ENCODE data around the gene CYB5R2.
"Not testable (repeated sequence)": the region's sequence is repeated elsewhere in the genome, so short reads cannot be mapped to it uniquely, and the experiment has no call there.

CYB5R2 gene

GRCh38 chr11:7668911-7669310, 4.4 kb downstream of the CYB5R2 start:
- DNase-seq (ENCODE audit: low read depth): no peak

DNA sequence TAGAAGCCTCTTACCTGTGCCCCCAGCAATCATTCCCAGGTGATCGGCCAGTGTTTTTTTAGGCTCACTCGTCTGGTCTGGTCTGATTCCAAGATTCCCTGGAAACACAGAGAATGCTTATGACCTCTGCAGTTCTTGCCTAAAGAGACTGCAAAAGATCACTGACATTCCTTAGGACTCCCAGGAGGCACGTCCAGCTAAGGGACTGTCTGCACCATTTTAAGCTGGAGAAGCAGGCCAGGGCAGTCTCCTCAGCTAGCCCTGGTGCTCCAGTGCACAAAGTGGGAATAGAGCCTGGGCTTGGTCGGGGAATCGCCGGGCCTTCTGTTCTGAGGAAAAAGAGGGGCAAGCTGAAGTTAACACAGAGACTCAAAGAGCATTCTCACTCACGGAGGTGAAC, 4.8 kb downstream of the CYB5R2 start:
- no peak for DNase-seq (ENCODE audit: low read depth)

DNA sequence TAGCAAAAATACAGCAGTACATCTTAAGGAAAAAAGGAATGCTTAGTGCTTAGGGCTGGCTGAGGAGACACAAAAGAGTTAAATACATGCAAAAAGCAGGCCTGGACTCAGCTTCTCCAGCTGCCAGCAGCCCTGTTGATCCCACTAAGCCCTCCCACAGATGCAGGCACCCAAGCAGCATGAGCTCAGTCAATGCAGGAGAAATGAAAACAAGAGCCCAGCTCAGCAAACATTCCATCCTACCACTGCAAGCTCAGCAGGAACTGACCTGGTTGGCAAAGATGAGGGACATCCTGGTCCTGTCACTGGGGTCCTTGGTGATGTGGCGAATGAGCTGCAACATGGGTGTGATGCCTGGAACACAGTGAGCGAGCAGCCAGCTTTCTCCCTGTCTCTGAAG, 5.8 kb downstream of the CYB5R2 start:
- no peak for DNase-seq (ENCODE audit: low read depth)

- DNase-seq (ENCODE audit: low read depth): no peak
These were observed 6.9 kb downstream of the CYB5R2 start for GRCh38 chr11:7666292-7666866.

DNA sequence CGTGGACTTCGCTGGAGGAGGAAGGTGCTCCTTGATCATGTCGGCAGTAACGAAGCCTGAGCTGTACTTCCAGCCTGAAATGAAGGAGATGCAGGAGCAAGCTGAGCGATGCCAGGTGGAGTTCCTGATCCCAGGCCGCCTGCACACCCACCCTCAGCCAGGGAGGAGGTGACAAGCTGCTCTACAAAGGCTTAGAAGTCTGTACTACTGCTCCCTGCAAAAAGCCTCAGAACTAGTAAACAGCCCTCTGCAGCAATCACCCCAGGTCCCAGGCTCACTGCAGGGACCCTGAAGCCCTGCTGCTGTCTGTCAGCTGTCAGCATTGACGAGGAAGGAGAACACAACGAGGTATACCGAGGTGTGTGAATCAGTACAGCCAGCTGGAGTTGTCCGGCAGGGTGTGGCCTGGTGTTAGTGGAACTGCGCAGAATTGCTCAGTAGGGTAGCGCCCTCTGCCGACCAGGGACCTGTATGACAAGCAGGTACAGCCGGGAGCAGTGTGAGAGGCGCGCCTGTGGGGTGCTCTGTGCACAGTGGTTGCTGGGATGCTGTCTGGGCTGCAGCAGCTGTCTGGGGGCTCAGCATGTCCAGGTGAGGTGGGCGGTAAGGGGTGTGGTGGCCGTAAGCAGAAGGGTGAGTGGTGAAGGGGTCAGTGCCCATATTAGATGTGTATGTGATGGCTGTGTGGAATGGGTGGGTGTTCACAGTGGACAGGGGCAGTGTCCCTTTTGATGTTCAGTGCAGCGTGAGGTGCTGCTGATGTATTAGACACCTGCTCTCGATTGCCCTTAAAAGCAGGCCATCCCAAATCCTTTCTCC, 7.6 kb downstream of the CYB5R2 start:
- peak; percentile 24 for DNase-seq (ENCODE audit: low read depth)

- DNase-seq (ENCODE audit: low read depth): no peak
These were observed 8.4 kb downstream of the CYB5R2 start for GRCh38 chr11:7664867-7665266.

GRCh38 chr11:7663531-7663930, 9.8 kb downstream of the CYB5R2 start:
- DNase-seq (ENCODE audit: low read depth): not testable (repeated sequence)

- DNase-seq (ENCODE audit: low read depth): no peak
These were observed 15.8 kb downstream of the CYB5R2 start for GRCh38 chr11:7657306-7658025.

DNA sequence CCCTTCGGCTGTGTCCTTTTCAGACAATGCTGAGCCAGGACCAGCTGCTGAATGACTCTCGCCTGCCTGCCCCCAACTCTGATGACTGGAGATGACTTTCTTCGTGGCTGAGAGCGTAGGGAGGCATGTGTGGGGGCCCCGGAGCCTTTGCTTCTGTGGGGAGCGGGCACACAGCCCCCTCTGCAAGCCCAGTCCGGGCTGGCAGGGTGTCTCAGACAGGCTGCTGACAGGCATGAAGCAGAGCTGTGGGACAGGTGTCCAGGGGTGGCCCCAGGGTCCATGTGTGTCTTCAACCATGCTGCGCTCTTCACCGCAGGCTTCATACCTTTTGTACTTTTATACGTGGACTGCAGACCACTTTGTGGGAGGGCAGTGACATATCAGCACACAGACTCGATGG, 16.6 kb downstream of the CYB5R2 start:
- no peak for DNase-seq (ENCODE audit: low read depth)

DNA sequence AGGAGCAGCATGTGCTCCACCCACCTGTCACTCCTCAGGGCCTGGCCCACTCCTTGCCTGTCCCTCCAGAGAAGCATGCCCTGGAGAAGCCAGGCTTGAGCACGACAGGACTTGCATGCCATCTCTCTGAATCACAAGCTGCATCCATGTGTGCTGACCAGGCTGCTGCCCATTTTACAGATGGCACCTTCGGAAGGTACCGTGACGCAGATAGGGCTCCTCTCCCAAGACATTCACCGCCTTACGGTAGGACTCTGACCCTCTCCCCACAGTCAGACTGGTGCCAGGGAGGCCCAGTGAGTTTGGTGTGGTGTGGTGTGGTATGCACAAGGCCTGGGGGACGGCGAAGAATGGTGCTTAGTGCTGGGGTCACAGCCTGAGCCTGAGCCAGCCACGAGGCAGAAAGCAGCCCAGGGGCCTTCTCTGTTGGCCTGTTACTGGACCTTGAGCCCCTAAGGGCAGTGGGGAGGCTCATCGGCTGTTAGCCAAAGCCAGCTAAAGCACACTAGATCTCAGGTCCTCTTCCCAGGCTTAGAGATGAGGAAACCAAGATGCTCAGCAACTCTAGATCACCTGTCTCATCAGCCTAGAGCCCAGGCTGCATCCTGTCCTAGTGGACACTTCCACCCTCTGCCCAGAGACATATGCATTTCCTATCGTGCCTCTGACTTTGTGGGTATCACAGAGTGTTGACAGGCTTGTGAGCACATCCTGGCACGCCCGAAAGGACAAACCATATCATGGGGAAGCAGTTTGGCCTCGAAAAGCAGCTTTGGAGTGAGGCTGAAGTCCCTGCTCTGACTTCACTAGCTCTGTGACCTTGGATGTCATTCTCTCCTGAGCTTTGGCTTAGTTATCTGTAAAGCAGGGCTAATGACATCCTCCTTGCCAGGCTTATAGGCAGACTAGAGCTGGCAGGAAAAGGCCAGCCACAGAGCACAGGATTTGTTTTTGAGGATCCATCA, 17.8 kb downstream of the CYB5R2 start:
- no peak for DNase-seq (ENCODE audit: low read depth)

GRCh38 chr11:7654195-7654705, 19.1 kb downstream of the CYB5R2 start:
- no peak for DNase-seq (ENCODE audit: low read depth)

GRCh38 chr11:7651700-7652099, 21.6 kb downstream of the CYB5R2 start:
- DNase-seq (ENCODE audit: low read depth): no peak

DNA sequence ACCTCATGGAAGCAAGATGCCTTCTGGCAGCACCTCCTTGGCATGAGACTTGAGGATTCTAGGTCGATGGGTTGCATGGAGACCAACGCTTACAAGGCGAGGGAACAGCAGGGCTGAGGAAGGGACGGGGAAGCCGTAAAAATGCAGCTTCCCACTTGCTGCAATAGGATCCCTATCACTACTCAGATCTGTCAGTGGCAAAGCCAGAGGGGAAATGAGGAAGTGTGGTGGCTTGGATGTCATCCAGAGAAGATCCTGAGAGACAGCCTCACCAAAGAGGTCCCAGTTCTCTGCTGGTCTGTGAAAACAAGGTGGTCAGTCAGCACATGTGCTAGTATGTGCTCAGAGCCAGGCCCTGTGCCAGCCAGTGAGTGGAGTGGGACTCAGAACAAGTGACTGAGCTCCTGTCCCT, 22.2 kb downstream of the CYB5R2 start:
- DNase-seq (ENCODE audit: low read depth): peak; percentile 29

DNA sequence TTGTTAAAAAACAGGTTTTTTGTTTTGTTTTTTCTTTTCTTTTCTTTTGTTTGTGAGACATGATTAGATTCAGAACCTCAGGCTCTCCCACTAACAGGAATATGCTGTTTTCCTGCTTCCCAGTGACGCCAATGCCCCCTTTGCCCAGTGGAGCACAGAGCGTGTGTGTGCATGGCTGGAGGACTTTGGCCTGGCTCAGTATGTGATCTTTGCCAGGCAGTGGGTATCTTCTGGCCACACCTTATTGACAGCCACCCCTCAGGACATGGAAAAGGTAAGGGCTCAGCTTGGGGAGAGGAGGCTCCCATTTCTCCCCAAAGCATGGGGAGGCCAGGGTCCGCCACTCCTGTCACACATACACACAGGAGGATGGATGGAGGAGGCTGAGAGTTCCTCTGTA, 25.0 kb downstream of the CYB5R2 start:
- DNase-seq (ENCODE audit: low read depth): no peak

GRCh38 chr11:7646866-7647265, 26.4 kb downstream of the CYB5R2 start:
- DNase-seq (ENCODE audit: low read depth): no peak

DNA sequence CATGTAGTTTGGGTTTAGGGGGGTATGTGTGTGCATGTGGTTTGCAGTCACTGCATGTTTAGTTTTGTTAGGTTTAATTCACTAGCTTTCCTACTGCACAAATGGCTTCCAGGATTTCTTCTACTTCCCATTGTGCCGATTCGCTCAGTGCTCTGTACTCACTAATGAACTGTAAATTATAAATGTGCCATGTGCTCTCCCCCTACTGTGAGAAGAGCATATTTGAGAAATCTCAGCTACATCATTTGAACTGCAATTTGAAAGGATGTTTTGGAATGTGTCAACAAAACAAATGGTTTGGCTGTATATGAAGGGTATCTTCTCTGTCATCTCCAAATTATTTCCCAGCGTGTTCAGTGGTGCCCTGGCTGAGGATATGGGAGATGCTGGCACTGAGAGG, 28.1 kb downstream of the CYB5R2 start:
- DNase-seq (ENCODE audit: low read depth): no peak

DNA sequence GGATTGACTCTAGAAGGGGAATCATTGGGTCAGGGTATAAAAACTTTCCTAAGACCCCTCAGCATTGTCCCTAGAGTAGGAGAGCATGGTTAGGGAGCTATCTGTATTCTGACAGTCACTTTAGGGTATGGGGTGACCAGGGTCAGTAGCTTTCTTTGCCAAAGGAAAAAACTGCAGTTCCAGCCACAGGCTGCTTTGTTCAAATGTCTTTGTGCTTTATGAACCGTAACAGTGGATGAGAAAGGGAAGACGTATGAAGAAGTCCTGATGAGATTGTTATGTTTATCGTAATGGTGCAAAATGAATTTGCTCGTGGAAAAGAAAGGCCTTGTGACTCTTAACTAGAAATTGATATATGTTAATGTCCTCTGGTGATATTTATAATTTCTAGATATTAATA, 30.0 kb downstream of the CYB5R2 start:
- DNase-seq (ENCODE audit: low read depth): no peak

DNA sequence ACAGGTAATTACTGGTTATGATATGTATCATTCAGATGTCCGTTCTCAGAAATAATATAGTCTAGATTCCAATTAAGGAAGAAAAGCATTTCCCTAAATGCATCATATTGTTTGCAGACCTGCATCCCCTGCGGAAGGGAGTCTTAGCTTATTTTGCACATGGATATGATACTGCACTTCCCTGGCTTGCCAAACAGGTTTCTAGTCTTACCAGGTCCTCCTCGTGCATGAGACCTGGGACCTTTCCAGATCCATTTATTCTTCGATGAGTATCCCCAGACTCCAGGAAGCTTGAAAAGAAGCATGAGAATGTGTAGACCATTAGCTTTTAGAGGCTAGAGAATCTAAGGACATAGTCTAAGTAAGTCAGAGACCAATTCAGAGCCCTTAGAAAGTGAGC, 30.6 kb downstream of the CYB5R2 start:
- DNase-seq (ENCODE audit: low read depth): no peak

GRCh38 chr11:7640816-7641215, 32.5 kb downstream of the CYB5R2 start:
- no peak for DNase-seq (ENCODE audit: low read depth)

DNA sequence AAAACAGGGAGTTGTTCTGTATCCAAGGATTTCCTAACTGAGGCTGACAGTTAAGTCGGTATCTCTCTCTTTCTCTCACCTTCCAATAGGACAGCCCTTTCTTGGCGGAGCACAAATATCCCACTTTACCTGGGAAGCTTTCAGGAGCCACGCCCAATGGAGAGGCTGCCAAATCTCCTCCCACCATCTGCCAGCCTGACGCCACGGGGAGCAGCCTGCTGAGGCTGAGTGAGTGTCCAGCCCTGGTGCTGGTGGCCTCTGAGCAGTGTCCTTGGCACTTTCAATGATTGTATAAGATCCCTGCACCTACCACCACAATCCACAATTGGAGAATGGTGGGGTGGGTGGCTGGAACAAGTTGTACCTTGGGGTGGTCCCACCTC, 33.7 kb downstream of the CYB5R2 start:
- DNase-seq (ENCODE audit: low read depth): no peak

- DNase-seq (ENCODE audit: low read depth): no peak
These were observed 34.3 kb downstream of the CYB5R2 start for GRCh38 chr11:7638710-7639642.
